HG02981 (cell line): ENCODE data around the gene NDUFS2.

Experiments used
- ATAC-seq: cut with Tn5 transposase; IDR thresholded peaks from one replicate; pipeline ENCODE4 v1.9.1; 2021; ENCODE audit warnings: mild to moderate bottlenecking, moderate library complexity; ENCODE audit not compliant: unreplicated experiment

Gene NDUFS2

DNA sequence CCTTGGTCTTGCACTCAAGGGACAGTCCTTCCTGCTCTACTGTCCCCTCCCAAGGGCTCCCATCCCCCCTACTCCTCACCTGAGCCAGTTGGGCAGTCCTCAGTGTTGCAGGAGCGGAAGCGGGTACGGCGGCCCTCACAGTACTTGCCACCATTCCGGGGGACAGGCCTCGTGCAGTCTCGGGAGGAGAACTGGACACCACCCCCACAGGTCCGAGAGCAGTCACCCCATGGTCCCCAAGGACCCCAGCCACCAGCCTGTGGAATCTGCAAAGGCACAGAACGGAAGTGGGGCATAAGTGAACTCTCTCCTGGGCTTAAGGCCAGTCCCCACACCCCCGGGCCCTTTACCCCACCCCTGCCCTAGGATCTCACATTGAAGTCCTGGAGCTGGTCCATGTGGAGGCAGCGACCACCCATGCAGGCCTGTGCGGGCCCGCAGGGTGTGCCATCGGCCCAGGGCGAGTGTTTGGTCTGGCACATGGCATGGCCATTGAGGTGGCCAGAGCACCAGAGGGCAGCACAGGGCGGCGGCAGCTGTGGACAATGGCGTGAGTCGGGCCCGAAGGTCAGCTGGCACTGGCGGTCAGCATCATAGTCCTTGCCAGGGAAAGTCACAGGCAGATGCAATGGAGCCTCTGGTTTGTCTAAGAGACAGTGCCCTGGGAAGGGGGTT lies 8.5 kb upstream of the NDUFS2 start:
- no peak for ATAC-seq

DNA sequence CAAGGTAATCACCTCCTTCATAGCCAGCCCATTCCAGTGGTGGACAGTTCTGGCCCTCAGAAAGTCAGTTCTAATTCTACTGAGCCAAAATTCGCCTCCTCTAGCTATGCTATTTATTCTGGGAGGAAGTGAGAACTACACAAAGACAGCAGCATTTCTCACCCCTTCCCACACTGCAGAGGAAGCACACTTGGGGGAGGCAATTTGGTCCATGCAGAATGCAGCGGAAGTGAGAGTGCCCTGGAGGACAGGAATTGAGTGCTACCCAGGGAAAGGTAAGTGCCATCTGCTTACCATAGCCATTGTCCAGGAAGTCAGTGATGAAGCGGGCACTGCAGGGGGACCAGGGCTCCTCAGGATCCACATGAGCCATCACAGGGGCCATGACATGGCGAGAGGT lies 7.0 kb upstream of the NDUFS2 start:
- no peak for ATAC-seq

DNA sequence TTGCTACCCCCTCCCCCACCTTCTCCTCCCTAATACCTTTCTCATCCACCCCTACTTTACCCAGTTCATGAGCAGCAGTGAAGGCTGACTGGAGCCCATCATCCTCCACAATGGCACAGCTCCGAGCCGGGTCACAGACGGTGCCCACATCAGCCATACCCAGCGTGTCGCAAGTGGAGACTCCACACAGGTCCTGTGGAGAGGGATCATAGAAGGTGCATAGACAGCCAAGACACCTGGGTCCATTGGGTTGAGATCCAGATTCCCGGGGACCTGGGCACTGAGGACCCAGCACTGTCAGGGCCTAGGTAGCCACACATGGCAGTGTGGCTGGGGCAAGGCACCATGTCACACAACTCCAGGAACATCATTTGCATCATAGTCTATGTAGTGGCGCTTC lies 6.1 kb upstream of the NDUFS2 start:
- no peak for ATAC-seq

DNA sequence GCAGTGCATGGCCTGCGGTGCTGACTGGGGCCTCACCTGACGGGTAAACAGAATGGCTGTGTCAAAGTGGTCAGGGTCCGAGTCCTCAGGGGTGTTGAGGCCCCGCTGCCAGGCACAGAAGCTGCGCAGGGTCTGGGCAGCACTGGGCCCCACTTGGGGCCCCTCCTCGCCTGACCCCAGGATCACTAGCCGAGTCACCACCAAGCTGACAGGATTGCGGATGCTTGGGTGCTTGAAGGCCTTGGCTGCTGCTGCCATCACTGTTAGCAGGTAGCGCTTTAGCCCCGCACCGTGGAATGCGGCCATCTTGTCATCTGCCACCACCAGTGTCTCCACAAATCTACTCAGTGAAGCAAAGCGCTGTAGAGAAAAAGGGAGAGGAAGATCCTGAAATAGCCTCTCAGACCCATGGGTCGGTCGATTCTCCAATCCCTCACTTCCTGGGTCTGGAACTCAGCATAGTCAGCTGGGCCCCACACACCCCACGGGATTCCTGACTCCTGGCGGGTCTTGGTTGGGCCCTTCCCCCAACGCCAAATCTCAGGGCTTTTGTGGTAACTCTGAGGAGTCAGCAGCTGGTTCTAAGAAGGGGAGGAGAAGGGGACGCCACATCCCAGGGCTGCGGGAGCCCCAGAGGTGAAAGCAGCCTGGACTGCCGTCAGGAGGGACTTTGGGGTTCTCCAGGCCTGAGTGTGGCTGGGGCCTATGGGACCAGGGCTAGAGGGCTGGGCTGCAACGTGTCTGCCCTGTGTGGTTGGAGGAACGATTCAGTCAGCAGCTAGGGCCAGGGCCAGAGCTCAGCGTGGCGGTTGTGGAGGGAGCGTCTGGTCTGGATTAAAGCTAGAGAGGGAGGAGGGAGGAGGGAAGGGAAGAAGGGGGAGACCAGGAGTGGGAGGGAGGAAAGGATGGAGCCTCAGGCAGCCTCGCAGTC lies 5.4 kb upstream of the NDUFS2 start:
- no peak for ATAC-seq

DNA sequence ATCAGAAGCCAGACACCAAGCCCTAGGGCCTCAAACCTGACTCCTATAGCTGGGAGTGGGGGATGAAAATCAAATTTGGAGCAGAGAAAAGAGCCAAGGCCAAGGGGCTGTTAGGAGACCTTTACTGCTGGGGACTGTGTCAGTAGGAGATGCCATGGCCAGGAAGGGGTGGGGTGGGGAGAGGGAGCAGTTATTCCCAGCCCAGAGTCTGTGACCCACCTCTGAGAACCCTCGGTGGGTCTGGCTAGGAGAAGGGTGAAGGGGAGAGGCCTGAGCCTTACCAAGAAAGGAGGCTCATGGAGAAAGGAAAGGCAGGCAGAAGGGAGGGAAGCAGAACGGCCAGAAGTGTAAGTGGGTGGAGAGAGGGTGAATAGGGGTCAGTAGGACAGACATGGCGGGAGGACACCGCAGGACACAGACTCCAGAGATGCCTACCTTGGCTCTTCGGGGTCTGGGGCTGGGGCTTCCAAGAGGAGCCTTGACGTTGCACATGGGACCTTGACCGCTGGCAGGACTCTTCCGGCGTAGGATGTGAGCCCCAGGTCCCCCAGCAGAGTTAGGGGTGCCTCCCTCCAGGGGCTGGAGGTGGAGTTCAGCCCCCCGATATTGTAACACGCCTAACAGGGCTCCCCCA lies 4.5 kb upstream of the NDUFS2 start:
- ATAC-seq = no peak

DNA sequence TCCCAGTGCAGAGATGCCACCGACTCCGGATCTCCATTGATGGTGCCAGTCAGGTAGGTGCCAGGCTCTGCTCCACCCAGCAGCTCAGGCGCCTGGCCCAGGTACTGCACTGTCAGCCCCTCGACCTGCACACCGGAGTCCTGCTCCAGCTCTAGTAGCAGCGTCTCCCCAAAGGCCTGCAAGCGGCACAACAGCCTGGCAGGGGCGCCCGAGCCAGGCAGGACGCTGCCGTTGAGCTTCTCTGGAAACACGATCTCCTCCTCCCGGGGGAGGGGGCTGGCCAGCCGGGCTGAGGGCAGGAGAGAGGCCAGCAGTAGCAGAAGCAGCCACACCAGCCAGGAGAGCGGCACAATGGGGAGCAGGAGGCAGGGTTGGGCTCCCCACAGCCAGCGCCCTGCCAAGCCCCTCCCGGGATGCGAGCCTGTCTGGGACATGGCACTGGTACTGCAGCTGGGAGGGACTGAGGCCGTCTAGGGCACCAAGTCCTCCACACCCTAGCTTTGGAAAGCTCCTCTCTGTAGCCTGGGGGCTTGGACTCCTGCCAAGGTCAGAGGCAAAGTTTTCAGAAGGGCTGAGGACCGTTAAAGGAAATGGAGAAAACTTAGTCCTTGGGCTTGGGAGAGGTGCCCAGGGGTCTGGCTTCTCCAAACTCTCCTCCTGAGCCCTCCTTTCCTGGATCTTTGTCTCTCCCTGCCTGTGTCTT lies 3.8 kb upstream of the NDUFS2 start:
- ATAC-seq = no peak

DNA sequence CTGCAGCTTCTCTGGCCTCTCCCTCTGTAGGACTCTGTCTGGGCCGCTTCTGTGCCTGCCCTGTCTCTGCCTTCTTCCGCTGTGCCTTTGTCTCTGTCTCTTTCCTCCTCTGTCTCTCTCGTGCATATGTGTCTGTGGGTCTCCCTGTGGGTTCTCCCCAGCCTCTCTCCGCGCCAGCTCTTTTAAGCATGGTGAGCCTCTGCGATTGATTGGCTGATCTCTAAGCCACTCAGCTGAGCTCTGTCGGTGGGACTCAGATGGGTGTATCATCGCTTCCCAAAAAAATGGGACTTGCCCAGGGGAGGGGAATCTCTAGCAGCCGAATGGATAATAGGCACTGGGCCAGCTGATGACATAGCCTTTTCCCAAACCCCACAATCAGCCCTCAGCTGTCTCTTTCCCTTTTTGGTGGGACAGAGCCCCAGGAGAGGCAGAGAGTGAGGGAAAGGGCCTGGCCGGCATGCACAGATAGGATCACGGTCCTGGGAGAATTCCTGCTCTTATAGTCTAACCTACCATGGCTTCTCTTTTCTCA lies 3.2 kb upstream of the NDUFS2 start, which contains the start of gene ADAMTS4:
Gene ADAMTS4, minus strand, starts transcription at position 158 of the 535 bp plus-strand sequence. CDS start 427 bp downstream, outside the sequence.
- no peak for ATAC-seq

DNA sequence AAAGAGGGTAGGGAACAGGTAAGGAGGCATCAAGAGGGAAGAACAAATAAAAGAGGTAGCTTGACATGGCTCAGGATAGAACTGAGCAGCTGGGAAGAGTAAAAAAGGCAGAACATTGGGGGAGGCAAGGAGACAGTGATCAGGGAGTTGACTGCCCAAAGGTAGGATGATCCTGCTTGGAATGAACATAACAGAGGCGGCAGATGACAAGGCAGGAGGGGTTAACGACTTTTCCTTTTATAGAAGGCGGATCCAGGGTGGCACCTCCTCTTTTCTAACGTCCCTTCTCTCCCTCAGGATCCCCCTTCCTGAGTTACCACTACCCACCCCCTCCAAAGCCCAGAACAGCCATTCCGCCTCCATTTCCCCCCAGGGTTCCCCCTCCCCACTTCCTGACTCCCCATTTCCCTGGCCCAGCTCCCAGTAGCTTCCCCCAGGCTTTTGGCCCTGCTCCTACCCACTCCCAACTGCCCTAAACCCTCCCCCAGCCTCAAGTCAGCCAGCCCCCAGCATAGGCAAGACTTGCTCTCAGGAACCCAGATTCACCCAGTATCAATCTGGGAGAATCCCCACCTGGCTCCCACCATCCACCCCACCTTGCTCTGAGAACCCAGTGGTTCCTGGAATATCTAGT lies 2.5 kb upstream of the NDUFS2 start:
- ATAC-seq = no peak

DNA sequence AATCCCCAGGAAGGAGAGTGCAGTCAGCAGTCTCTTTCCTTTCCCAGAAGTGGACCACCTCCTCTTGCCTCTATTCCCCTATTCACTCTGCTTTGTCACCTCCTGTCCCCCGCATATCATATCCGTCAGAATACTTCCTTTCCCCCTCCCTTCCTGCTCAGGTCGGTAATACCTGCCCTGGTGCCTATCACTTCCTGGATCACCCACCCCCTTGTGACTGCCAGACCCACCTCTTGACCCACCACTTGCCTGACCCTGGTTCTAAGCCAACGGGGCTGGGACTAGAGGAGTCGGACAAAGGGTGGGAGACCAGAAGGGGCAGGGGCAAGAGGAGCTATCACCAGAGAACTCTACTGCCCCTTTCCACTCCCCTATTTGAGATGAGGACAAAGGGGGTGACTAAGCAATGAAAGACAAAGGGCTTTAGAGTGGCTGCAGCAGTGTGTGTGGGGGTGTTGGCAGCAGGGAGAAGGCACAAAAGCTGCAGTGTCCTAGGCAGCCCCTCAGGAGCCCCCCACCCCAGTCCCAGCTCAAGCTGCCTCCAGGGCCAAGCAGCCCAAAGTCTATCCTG lies 1.7 kb upstream of the NDUFS2 start:
- ATAC-seq = no peak

DNA sequence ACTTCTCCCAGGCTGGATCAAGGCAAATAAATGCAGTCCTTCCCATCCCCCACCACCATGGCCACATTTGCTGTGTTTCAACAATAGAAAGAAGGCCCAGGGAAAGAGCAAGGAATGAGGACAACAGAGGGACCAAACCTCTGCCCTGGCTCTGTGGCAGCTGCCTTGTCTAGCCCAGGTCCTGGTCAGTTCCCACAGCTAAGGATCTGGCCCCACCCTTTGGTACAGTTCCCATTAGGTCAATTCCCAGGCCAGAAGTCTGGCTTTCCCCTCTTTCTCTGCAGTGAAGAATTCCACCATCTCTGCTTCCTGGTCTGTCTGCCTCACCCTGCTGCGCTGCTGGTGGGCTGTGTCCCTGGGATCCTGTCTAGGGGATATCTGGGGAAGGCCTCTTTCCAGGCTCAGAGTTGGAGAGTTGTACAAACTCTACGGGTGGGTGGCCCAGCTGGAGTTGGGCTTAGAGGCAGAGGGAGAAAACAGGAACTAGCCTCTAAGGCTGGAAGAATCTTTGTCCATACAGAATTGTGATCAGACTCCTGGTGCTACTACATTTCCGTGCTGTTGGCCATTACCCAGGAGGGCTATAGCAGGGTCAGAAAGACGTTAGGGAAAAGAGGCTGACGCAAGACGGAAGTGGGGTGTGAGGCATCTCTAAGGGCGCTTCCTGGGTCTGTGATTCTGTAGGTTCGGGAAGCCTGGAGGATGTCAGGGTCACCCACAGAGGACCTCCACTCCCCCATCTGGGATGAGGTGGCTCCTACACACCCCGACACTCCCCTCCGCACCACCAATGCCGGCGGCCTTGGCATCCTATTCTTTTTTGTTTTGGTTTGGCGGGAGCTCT lies 953 bp upstream of the NDUFS2 start:
- ATAC-seq = no peak

DNA sequence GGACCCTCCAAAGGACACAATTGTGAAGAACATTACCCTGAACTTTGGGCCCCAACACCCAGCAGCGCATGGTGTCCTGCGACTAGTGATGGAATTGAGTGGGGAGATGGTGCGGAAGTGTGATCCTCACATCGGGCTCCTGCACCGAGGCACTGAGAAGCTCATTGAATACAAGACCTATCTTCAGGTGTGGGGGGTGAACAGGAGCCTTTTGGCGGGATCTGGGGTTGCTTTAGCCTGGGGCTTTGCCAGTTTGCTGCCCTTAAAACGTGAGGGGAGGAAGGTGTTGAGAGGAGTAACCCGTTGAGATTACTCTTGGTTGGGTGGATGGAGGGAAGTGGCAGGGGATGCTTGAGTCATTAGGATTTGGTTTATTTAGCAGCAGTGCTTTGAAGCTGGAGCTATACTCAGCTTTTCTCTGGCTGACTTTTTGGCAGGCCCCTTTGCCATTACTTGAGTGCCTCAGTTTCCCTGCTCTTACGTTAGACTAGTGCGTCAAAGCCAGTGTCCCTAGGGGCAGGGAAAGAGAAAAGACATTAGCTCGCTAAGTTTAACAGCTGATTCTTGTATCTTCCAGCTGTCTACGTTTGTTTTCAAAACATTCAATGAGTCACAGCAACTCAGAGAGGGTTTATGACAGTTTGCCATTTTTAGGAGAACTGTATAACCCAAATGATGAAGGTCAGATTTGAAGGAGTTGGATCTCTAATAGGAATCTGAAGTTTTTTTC lies 4.4 kb downstream of the NDUFS2 start:
- ATAC-seq = no peak

DNA sequence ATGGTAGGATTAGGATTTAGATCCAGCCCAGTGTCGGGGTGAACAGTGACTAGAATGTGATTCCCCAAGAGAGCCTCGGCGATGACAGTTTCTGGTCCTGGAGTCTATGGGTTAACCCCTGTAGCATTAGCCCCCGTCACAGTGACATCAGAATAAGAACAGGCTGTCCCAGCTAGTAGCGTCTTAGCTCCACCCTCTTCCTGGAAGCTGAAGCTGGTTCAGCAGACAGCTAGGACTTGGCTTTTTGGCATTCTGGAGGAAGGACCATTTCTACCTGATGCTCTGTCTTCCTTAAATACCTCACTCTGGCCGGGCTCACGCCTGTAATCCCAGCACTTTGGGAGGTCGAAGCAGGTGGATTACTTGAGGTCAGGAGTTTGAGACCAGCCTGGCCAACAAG lies 5.0 kb downstream of the NDUFS2 start:
- ATAC-seq = no peak

DNA sequence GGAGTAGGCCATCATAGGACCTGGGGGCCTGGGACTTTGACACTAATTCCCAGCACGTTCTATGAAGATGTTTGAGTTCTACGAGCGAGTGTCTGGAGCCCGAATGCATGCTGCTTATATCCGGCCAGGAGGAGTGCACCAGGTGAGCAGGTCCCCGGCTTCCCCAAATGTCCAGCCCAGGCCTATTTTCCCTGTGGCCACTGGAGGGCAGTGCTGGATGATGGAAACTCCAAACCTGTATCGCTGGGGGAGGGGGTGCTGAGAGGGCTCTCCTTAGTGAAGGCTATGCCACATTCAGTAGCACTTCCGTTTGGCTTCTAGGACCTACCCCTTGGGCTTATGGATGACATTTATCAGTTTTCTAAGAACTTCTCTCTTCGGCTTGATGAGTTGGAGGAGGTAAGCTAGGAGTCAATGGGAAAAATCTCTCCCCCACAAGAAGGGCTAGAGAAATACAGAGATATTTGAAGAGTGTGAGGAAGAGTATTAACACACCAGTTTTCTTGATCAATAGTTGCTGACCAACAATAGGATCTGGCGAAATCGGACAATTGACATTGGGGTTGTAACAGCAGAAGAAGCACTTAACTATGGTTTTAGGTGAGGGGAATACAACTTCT lies 7.7 kb downstream of the NDUFS2 start:
- no peak for ATAC-seq

DNA sequence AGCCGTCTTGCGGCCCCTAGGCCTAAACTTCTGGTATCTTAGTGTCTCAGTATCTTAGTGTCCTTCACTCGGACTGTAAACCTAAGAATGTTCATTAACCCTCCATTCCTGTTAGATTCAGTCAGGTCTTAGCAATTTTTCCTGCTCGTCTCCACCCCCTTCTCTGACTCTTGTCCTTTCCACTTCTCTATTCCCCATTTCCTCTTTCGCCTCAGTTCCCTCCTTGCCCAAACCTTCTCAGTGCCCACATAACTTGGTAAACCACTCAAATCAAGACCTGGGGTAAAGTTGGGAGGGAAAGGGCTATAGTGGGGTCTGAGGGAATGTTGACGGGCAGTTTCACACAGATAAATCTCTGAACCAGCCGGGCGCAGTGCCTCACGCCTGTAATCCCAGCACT lies 12.2 kb downstream of the NDUFS2 start:
- ATAC-seq = no peak

DNA sequence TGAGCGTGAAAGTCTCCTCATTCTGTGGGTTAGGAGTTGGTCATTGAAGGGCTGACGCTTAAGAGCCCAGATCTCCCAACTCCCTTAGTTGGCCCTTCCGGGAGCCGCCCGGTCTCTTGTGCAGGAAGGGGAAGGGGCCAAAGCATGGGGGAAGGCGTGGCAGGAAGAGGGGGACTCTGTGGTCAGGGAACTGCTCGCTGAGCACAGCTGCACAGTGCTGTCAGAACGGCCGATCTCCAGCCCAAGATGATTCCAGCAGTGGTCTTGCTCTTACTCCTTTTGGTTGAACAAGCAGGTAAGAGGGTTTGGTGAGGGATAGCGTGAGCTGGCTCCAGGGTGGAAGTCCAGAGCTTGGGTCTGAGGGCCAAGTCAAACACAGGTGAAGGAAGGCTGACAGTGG lies 12.9 kb downstream of the NDUFS2 start, which contains the start of gene FCER1G:
Gene FCER1G, plus strand, starts transcription at position 220 of the 400 bp plus-strand sequence. Its CDS starts 27 bp downstream, at position 247.
- no peak for ATAC-seq

DNA sequence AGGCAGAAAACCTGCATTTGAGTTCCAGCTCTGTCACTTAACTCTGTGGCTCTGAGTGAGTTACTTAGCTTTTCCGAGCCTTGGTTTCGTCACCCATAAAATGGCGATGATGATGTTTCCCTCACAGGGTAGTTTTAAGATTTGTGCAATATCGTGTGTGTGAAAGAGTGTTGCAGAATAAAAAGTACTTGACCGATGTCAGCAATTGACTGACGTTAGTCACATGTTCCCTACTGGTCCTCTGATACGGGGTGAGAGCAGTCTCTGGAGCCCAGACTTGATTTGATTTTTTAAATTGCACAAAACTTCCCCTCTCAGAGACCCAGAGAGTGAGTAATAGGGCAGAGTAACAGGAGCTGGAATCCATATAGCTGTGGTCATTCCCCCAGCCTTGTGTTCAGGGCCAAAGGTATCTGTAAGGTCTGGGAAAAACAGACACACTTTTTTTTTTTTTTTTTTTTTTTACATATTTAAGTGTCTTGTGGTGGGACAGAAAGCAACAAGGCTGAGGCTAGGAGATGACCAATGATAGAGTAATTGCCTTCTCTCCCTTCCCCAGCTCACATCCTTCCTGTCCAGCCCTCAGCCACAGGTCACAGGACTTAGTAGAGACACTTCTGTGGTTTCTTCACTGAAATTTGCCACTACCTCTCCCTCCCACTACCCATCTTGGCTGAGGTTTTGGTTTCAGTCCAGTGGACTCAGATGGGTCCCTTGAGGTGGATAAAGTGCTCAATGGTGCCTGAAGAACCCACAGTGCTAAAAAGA lies 15.0 kb downstream of the NDUFS2 start:
- peak; percentile 88 for ATAC-seq

DNA sequence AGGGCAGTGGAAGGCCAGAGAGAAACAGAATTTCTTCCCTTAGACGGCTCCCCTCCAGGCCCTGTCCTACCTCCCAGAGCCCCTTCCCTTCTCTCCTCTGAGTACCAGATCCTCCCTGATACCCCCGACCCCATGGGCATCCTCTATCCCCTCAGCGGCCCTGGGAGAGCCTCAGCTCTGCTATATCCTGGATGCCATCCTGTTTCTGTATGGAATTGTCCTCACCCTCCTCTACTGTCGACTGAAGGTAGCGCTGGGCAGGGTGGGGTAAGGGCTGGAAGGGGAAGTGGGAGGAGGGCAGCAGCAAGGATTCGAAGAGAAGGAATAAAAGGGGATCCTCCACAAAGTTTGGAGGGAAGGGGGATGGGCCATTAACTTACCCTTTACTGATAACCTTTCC lies 15.7 kb downstream of the NDUFS2 start:
- no peak for ATAC-seq
